ENCODE measurements around the gene SARDH. TPM values are rescaled to one million over a fixed set of nuclear protein-coding genes. Genes with fewer than 3 reads are reported as not detected.

Gene SARDH
- total and polyA plus RNA-seq, 7 experiments from 2014 or later = 0.73 to 27.2 (median 11.0) TPM

DNA sequence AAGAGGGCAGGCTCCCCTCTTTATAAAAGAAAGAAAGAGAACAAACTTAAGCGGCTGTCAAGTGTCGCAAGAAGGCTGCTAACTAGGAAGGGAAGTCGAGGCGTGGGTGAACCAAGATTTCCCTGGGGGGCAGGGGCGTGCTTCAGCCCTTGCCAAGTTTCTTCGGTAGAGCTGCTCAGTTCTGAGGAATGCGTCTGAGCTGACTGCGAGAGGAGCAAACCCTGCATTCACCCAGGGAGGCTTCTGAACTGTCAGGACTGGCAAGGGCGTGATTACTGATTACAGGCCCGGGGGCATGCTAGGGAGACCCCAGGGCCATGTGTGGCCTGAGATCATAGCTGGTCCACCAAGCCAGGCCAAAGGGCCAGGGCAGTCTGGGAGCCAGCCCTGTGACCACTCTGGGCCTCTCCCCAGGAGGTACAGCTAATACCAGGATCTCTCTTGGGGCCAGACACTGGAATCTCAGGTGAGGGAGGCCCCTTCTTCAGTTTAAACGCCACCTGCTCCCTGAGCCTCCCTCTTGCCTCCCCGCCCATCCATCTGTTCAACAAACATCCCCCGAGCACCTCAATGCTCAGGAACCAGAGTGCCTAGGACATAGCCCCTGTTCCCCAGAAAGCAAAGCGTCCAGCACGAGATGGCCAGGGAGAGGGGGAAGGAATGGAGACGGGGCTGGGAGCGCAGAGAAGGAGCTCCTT is 30.9 kb downstream of the SARDH start:
- intact Hi-C loops (cut with micrococcal nuclease) = loop anchor here in 1 of 2 donors (10.0 kb wide), 2 partner anchors 292 to 562 kb away; partner anchors contain the start of gene REXO4
- H3K27me3 Mint-ChIP-seq = peaks cover 0 to 7% (median 0%) of the 10 kb centered on the region in 5 donors

DNA sequence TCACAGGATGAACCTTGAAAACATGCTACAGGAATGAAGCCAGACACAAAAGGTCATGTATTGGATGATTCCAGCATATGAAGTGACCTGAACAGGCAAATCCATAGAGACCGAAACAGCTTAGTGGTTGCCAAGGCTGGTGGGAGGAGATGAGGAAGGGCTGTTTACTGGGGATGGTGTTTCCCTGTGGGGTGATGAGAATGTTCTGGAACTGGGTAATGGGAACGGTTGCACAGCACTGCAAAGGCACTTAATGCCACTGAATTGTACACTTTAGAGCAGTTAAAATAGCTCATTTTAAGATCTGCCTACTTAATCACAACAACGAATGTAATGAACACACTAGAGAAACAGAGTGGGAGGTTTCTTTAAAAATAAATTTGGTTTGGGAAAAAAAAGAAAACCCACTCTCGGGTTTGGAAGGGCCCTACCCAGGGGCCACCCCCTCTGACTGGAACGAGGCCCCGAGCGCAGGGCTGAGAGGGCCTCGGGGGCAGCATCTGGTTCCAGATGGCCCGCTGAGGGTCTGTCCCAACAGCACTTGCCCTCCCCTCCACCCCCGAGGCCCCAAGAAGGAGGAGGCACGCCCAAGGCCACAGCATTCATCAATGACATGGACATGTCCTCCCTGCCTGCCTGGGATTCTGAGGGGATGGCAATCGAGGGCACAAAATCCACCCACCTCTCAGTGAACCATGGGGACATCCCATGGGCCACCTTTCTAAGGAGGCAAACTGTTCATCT is 31.7 kb downstream of the SARDH start:
- Mint-ChIP-seq H3K27ac (peak overlapping the region in 8 of 9 donors; percentile 55 to 94 (median 86)), H3K4me3 (peak overlapping the region in 2 of 10 donors; percentile 20 to 29), H3K36me3 (peaks cover 0 to 3% (median 0%) of the 10 kb centered on the region in 5 donors), H3K27me3 (peaks cover 0 to 9% (median 0%) of the 10 kb centered on the region in 5 donors), H3K4me1 (peaks cover 15 to 63% (median 45%) of the 10 kb centered on the region in 7 donors), H3K9me3 (peaks cover 0 to 2% (median 0%) of the 10 kb centered on the region in 11 donors)
- Histone ChIP-seq H3K36me3 (ENCODE audit: control insufficient read depth in 2 of 3, insufficient read depth in 3 of 3, low read length in 3 of 3) (no peaks in the 10 kb centered on the region), H3K27ac (ENCODE audit: low read depth, low read length) (peak overlapping the region; percentile 39), H3K4me1 (ENCODE audit: control insufficient read depth in 2 of 2, insufficient read depth in 2 of 2, low read length in 2 of 2) (peaks cover 24 to 57% of the 10 kb centered on the region in 2 donors), H3K27me3 (ENCODE audit: control insufficient read depth in 2 of 2, insufficient read depth in 2 of 2, low read length in 2 of 2) (no peaks in the 10 kb centered on the region), H3K4me3 (ENCODE audit: low read length) (no peak overlapping the region), H3K9me3 (ENCODE audit: control insufficient read depth in 2 of 3, low read length in 3 of 3) (no peaks in the 10 kb centered on the region)
- CTCF ChIA-PET = interaction anchor here (0.9 to 1.3 kb wide), 3 partner anchors 9 to 23 kb away, joined by 3 to 4 read pairs (median 3); no protein-coding TSS in a partner anchor
- intact Hi-C loops (cut with micrococcal nuclease) = loop anchor here in 1 of 2 donors (10.0 kb wide), 2 partner anchors 292 to 562 kb away; partner anchors contain the start of gene REXO4
- no peak for ATAC-seq
- POLR2A ChIA-PET = interaction anchor here (0.9 to 16.7 kb wide), 3 partner anchors 23 to 50 kb away, joined by 3 to 448 read pairs (median 3); no protein-coding TSS in a partner anchor
- DNase-seq = no peak

More for the DNA sequence above, 30.9 kb downstream of the SARDH start:
- Histone ChIP-seq H3K4me1 (ENCODE audit: control insufficient read depth in 2 of 2, insufficient read depth in 2 of 2, low read length in 2 of 2) (peaks cover 16 to 50% of the 10 kb centered on the region in 2 donors), H3K4me3 (ENCODE audit: low read length) (no peak overlapping the region), H3K27ac (ENCODE audit: low read depth, low read length) (peak overlapping the region; percentile 39), H3K9me3 (ENCODE audit: control insufficient read depth in 2 of 3, low read length in 3 of 3) (no peaks in the 10 kb centered on the region), H3K36me3 (ENCODE audit: control insufficient read depth in 2 of 3, insufficient read depth in 3 of 3, low read length in 3 of 3) (no peaks in the 10 kb centered on the region), H3K27me3 (ENCODE audit: control insufficient read depth in 2 of 2, insufficient read depth in 2 of 2, low read length in 2 of 2) (no peaks in the 10 kb centered on the region)
- Mint-ChIP-seq H3K4me3 (peak overlapping the region in 4 of 10 donors; percentile 8 to 55 (median 20)), H3K4me1 (peaks cover 9 to 56% (median 39%) of the 10 kb centered on the region in 7 donors), H3K9me3 (peaks cover 0 to 2% (median 0%) of the 10 kb centered on the region in 11 donors), H3K27ac (peak overlapping the region in 8 of 9 donors; percentile 55 to 94 (median 86)), H3K36me3 (peaks cover 0 to 3% (median 0%) of the 10 kb centered on the region in 5 donors)
- CTCF ChIA-PET = interaction anchor here (0.9 to 1.3 kb wide), 4 partner anchors 8 to 24 kb away, joined by 3 to 4 read pairs (median 3); no protein-coding TSS in a partner anchor
- POLR2A ChIA-PET = interaction anchor here (1.4 to 16.7 kb wide), 2 partner anchors 24 to 50 kb away, joined by 3 to 448 read pairs; no protein-coding TSS in a partner anchor
- DNase-seq = no peak
- no peak for ATAC-seq

DNA sequence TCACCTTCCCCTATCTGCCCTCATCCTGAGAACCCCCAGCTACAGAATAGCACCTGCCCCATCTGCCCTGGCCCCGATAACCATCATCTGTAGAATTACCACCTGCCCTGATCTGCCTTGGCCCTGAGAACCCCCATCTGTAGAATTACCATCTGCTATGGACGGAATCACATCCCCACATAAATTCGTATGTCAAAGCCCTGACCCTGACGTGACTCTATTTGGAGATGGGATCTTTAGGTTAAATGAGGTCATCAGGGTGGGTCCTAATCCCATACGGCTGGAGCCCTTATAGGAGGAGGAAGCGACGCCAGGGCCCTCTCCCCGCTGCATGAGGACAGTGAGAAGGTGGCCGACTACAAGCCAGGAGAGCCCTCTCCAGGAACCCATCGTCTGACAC is 32.6 kb downstream of the SARDH start:
- H3K9me3 ChIP-seq (ENCODE audit: control insufficient read depth in 2 of 3, low read length in 3 of 3) = no peaks in the 10 kb centered on the region
- peaks cover 33 to 66% of the 10 kb centered on the region in 2 donors for H3K4me1 ChIP-seq (ENCODE audit: control insufficient read depth in 2 of 2, insufficient read depth in 2 of 2, low read length in 2 of 2)
- Mint-ChIP-seq H3K4me1 (peaks cover 24 to 71% (median 53%) of the 10 kb centered on the region in 7 donors), H3K27ac (peak overlapping the region; percentile 18 to 89 (median 71)), H3K9me3 (peaks cover 0 to 2% (median 0%) of the 10 kb centered on the region in 11 donors), H3K36me3 (peaks cover 0 to 3% (median 0%) of the 10 kb centered on the region in 5 donors), H3K27me3 (peaks cover 0 to 13% (median 0%) of the 10 kb centered on the region in 5 donors), H3K4me3 (peak overlapping the region in 3 of 10 donors; percentile 22 to 46 (median 25))
- POLR2A ChIA-PET = interaction anchor here (0.9 to 16.7 kb wide), 3 partner anchors 22 to 49 kb away, joined by 3 to 448 read pairs (median 3); no protein-coding TSS in a partner anchor
- H3K36me3 ChIP-seq (ENCODE audit: control insufficient read depth in 2 of 3, insufficient read depth in 3 of 3, low read length in 3 of 3) = no peaks in the 10 kb centered on the region
- DNase-seq = no peak
- H3K4me3 ChIP-seq (ENCODE audit: low read length) = no peak overlapping the region
- CTCF ChIA-PET = no interaction called here
- no peak for ATAC-seq
- H3K27me3 ChIP-seq (ENCODE audit: control insufficient read depth in 2 of 2, insufficient read depth in 2 of 2, low read length in 2 of 2) = no peaks in the 10 kb centered on the region
- intact Hi-C loops (cut with micrococcal nuclease) = loop anchor here in 1 of 2 donors (10.0 kb wide), 2 partner anchors 291 to 561 kb away; partner anchors contain the start of gene REXO4
- H3K27ac ChIP-seq (ENCODE audit: low read depth, low read length) = no peak overlapping the region

DNA sequence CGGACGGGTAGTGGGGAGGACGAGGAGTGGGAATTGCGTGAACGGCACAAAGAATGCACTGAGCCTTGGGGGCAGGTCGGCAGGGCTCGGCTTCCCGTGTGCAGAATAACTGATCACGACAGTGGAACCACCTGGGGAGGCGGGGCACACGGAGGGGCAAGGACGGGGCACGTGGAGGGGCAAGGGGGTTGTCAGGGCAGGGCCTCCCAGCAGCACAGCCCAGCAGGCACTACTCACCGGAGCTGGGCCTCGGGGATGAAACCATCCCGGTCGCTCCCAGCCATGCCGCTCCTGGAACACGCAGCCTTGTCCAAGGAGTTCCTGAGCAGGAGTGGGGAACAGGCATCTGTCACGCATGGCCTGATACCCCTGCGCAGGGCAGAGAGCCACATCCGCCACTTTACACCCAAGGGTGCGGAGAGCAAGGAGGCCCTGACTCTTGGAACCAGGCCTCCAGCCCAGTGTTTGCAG is 33.4 kb downstream of the SARDH start:
- no peak overlapping the region for H3K27ac ChIP-seq (ENCODE audit: low read depth, low read length)
- peaks cover 0 to 3% (median 0%) of the 10 kb centered on the region in 5 donors for H3K36me3 Mint-ChIP-seq
- no peaks in the 10 kb centered on the region for H3K9me3 ChIP-seq (ENCODE audit: control insufficient read depth in 2 of 3, low read length in 3 of 3)
- peaks cover 27 to 74% (median 55%) of the 10 kb centered on the region in 7 donors for H3K4me1 Mint-ChIP-seq
- intact Hi-C loops (cut with micrococcal nuclease) = loop anchor here (5.0 to 10.0 kb wide), 3 partner anchors 47 to 560 kb away; partner anchors contain the start of gene REXO4 (in 1 of the 2)
- peak overlapping the region in 3 of 10 donors; percentile 6 to 91 (median 42) for H3K4me3 Mint-ChIP-seq
- peaks cover 0 to 13% (median 0%) of the 10 kb centered on the region in 5 donors for H3K27me3 Mint-ChIP-seq
- ChIA-PET POLR2A (interaction anchor here (16.7 kb wide), 1 partner anchor 21 kb away, joined by 448 read pairs; no protein-coding TSS in a partner anchor), CTCF (no interaction called here)
- DNase-seq (no peak), ATAC-seq (no peak)
- H3K36me3 ChIP-seq (ENCODE audit: control insufficient read depth in 2 of 3, insufficient read depth in 3 of 3, low read length in 3 of 3) = no peaks in the 10 kb centered on the region
- H3K27ac Mint-ChIP-seq = peak overlapping the region in 5 of 9 donors; percentile 51 to 100 (median 98)
- peaks cover 33 to 66% of the 10 kb centered on the region in 2 donors for H3K4me1 ChIP-seq (ENCODE audit: control insufficient read depth in 2 of 2, insufficient read depth in 2 of 2, low read length in 2 of 2)
- no peak overlapping the region for H3K4me3 ChIP-seq (ENCODE audit: low read length)
- H3K27me3 ChIP-seq (ENCODE audit: control insufficient read depth in 2 of 2, insufficient read depth in 2 of 2, low read length in 2 of 2) = no peaks in the 10 kb centered on the region
- H3K9me3 Mint-ChIP-seq = peaks cover 0 to 2% (median 0%) of the 10 kb centered on the region in 11 donors

DNA sequence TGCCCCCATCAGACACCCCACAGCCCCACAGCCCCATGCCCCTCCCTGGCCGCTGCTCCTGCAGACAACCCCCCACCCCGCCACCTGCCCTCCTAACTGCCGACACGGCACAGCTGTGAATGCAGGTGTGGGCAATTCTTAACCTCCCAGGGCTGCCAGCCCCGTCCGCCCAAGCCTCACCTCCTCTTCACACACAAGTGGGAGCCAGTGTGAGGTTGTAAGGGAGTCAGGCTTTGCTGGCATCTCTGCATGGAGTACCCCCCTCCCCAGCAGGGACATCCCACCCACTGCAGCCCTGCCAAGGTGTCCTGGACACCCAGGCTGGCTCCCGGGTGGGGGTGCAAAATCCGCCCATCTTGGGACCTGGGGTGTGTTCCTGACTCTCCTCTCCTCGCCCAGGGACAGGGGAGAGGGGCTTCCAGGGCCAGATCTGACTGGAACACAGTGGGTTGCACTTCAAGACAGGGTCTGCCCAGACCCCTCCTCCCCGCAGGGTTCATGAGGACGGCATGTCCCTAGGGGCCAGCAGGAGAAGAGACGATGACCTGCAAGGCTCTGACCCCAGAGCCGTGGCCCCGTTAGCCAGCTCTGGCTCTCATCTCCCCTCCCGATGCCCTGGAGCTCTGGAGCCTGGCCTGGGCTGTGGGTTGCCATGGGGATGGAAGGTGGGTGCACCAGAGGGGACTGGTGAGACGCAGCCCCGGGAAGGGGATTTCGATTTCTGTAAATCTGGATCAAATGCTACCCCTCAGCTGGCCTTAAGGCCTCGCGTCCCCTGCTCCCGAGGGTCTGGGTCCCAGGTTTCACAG is 34.4 kb downstream of the SARDH start:
- Histone ChIP-seq H3K4me3 (ENCODE audit: low read length) (no peak overlapping the region), H3K27me3 (ENCODE audit: control insufficient read depth in 2 of 2, insufficient read depth in 2 of 2, low read length in 2 of 2) (no peaks in the 10 kb centered on the region), H3K36me3 (ENCODE audit: control insufficient read depth in 2 of 3, insufficient read depth in 3 of 3, low read length in 3 of 3) (no peaks in the 10 kb centered on the region), H3K9me3 (ENCODE audit: control insufficient read depth in 2 of 3, low read length in 3 of 3) (no peaks in the 10 kb centered on the region), H3K27ac (ENCODE audit: low read depth, low read length) (peak overlapping the region; percentile 91), H3K4me1 (ENCODE audit: control insufficient read depth in 2 of 2, insufficient read depth in 2 of 2, low read length in 2 of 2) (peaks cover 28 to 64% of the 10 kb centered on the region in 2 donors)
- DNase-seq (peak in 7 of 9 donors; percentile 27 to 55 (median 47)), ATAC-seq (peak; percentile 27)
- H3K27me3 Mint-ChIP-seq = peaks cover 0 to 8% (median 0%) of the 10 kb centered on the region in 5 donors
- H3K27ac Mint-ChIP-seq = peak overlapping the region in 8 of 9 donors; percentile 90 to 100 (median 99)
- H3K9me3 Mint-ChIP-seq = peaks cover 0 to 2% (median 0%) of the 10 kb centered on the region in 11 donors
- peaks cover 23 to 75% (median 56%) of the 10 kb centered on the region in 7 donors for H3K4me1 Mint-ChIP-seq
- peak overlapping the region in 9 of 10 donors; percentile 23 to 93 (median 91) for H3K4me3 Mint-ChIP-seq
- intact Hi-C loops (cut with micrococcal nuclease) = loop anchor here (5.0 to 10.0 kb wide), 3 partner anchors 46 to 559 kb away; partner anchors contain the start of gene REXO4 (in 1 of the 2)
- peaks cover 0 to 4% (median 1%) of the 10 kb centered on the region in 5 donors for H3K36me3 Mint-ChIP-seq
- ChIA-PET CTCF (interaction anchor here (1.1 to 4.3 kb wide), 2 partner anchors 19 to 27 kb away, joined by 4 to 29 read pairs; no protein-coding TSS in a partner anchor), POLR2A (interaction anchor here (1.0 to 16.7 kb wide), 5 partner anchors 8 to 219 kb away, joined by 4 to 448 read pairs (median 14); no protein-coding TSS in a partner anchor)
